OCI-LY7 (cell line): ENCODE data around the gene PGPEP1. TPM values are rescaled to one million over a fixed set of nuclear protein-coding genes. Genes with fewer than 3 reads are reported as not detected.
"Not testable (repeated sequence)": the region's sequence is repeated elsewhere in the genome, so short reads cannot be mapped to it uniquely, and the experiment has no call there.

Source experiments
- BruUV-seq: library from RNA; stranded (reverse); fragments of 400-500 nt; replicated peaks from 2 replicates; lab custom pipeline; 2021; lab: Mats Ljungman, UMichigan
- CTCF ChIA-PET: fragments of 300-600 bp; sonication (Branson Sonifier 250); formaldehyde crosslinking; loops from one replicate; lab custom pipeline; 2022; ENCODE audit warnings: antibody characterized with exemption; ENCODE audit not compliant: unreplicated experiment; lab: Charles Lee
- POLR2A ChIA-PET: fragments of 300-600 bp; sonication (Branson Sonifier 250); formaldehyde crosslinking; loops from one replicate; lab custom pipeline; 2022; ENCODE audit warnings: antibody characterized with exemption; lab: Charles Lee
- DNase-seq: peaks from one replicate; pipeline ENCODE4 v3.0.0-alpha.2; 2015; ENCODE audit warnings: low spot score
- H2AFZ ChIP-seq: fragments of 200-600 bp; sonication (generic), shearing (Covaris generic); 2 replicates; pipeline ENCODE4 v1.6.1; 2014; ENCODE audit warnings: mild to moderate bottlenecking, antibody characterized with exemption, low read length, moderate library complexity
- H3K27ac ChIP-seq: fragments of 200-600 bp; sonication (generic); 2 replicates; pipeline ENCODE4 v1.5.1; 2014; ENCODE audit warnings: mixed run types, low read depth, mild to moderate bottlenecking, moderate library complexity, low read length, inconsistent platforms; ENCODE audit not compliant: poor library complexity, severe bottlenecking
- H3K36me3 ChIP-seq: fragments of 200-600 bp; sonication (generic); 2 replicates; pipeline ENCODE4 v1.6.1; 2014; ENCODE audit warnings: mild to moderate bottlenecking, antibody characterized with exemption, low read length, moderate library complexity, mixed read lengths; ENCODE audit not compliant: insufficient read depth
- H3K4me1 ChIP-seq: fragments of 200-600 bp; sonication (generic); 2 replicates; pipeline ENCODE4 v1.5.1; 2014; ENCODE audit warnings: mild to moderate bottlenecking, low read length; ENCODE audit not compliant: insufficient read depth, poor library complexity, severe bottlenecking
- H3K4me2 ChIP-seq: fragments of 200-600 bp; sonication (generic); 2 replicates; pipeline ENCODE4 v1.6.1; 2014; ENCODE audit warnings: mild to moderate bottlenecking, low read length
- H3K4me3 ChIP-seq: fragments of 200-600 bp; sonication (generic); 2 replicates; pipeline ENCODE4 v1.5.1; 2014; ENCODE audit warnings: mild to moderate bottlenecking, low read depth, low read length; ENCODE audit not compliant: poor library complexity, severe bottlenecking
- H3K79me2 ChIP-seq: fragments of 200-600 bp; sonication (generic); 2 replicates; pipeline ENCODE4 v1.6.1; 2016; ENCODE audit warnings: low read depth, mild to moderate bottlenecking, low read length, moderate library complexity, mixed read lengths; ENCODE audit not compliant: insufficient read depth
- H3K9me2 ChIP-seq: fragments of 200-600 bp; sonication (generic); 2 replicates; pipeline ENCODE4 v1.6.1; 2016; ENCODE audit warnings: mild to moderate bottlenecking, low read length, mixed read lengths; ENCODE audit not compliant: insufficient read depth
- H3K9me3 ChIP-seq: fragments of 200-600 bp; sonication (generic); 2 replicates; pipeline ENCODE4 v1.6.1; 2014; ENCODE audit warnings: mild to moderate bottlenecking, mixed run types, low read length, mixed read lengths
- H4K20me1 ChIP-seq: fragments of 200-600 bp; sonication (generic); 2 replicates; pipeline ENCODE4 v1.6.1; 2014; ENCODE audit warnings: mild to moderate bottlenecking, antibody characterized with exemption, low read length, moderate library complexity, mixed read lengths; ENCODE audit not compliant: insufficient read depth
- EZH2phosphoT487 ChIP-seq: fragments of 200-600 bp; sonication (generic); IDR thresholded peaks from 2 replicates; pipeline ENCODE4 v1.6.1; 2018; ENCODE audit warnings: low read depth, borderline replicate concordance, mild to moderate bottlenecking, mixed run types, antibody characterized with exemption, low read length, moderate library complexity, mixed read lengths
- intact Hi-C: fragments of 100-400 bp; cut with micrococcal nuclease; formaldehyde crosslinking; loops from one replicate; pipeline ENCODE4 v1.10.0; 2022; ENCODE audit not compliant: unreplicated experiment
- total RNA-seq, 2 experiments: library from RNA; depleted of rRNA in 1 of 2; stranded (reverse); fragments of >200 nt in 1 of 2; shearing (Covaris generic) in 1 of 2; gene quantifications; 2 replicates each; pipeline ENCODE4 v1.2.3, GENCODE V29; 2014 to 2022
- TF ChIP-seq, protein P1 (sequence below): fragments of 200-600 bp; sonication (generic); conservative IDR thresholded peaks from 2 replicates; pipeline ENCODE4 v1.5.1; 2014; ENCODE audit warnings: mild to moderate bottlenecking, antibody characterized with exemption, low read length, moderate library complexity, mixed read lengths

The PGPEP1 gene
- total RNA-seq, 2 experiments from 2014 or later, result 15.2 to 44.1 TPM

DNA sequence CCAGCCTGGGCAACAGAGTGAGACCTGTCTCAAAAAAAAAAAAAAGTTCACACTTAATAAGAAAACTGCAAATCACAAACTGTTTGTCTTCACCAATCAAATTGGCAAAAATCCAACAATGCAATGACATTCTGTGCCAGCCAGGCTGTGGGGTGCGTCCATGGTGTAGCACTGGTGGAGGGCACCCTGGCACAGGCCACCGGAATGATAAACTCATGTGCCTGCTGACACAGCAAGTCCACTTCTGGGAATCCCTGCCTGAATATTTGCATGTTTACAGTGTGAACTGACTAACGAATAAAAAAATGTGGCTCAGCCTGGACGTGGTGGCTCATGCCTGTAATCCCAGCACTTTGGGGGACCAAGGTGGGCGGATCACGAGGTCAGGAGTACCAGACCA is 58.6 kb downstream of the PGPEP1 start:
- Histone ChIP-seq H3K4me3 (no peak overlapping the region), H3K9me3 (no peaks in the 10 kb centered on the region), H3K36me3 (no peaks in the 10 kb centered on the region), H3K9me2 (no peaks in the 10 kb centered on the region), H3K27ac (no peak overlapping the region), H3K4me2 (no peak overlapping the region), H4K20me1 (no peaks in the 10 kb centered on the region), H3K79me2 (no peaks in the 10 kb centered on the region), H2AFZ (no peak overlapping the region), H3K4me1 (peaks cover 59% of the 10 kb centered on the region)
- no peak for TF ChIP-seq EZH2phosphoT487
- TF ChIP-seq, protein P1, sequence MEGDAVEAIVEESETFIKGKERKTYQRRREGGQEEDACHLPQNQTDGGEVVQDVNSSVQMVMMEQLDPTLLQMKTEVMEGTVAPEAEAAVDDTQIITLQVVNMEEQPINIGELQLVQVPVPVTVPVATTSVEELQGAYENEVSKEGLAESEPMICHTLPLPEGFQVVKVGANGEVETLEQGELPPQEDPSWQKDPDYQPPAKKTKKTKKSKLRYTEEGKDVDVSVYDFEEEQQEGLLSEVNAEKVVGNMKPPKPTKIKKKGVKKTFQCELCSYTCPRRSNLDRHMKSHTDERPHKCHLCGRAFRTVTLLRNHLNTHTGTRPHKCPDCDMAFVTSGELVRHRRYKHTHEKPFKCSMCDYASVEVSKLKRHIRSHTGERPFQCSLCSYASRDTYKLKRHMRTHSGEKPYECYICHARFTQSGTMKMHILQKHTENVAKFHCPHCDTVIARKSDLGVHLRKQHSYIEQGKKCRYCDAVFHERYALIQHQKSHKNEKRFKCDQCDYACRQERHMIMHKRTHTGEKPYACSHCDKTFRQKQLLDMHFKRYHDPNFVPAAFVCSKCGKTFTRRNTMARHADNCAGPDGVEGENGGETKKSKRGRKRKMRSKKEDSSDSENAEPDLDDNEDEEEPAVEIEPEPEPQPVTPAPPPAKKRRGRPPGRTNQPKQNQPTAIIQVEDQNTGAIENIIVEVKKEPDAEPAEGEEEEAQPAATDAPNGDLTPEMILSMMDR, result no peak
- BruUV-seq, result no TSS peak
- intact Hi-C loops, result no loop called here
- POLR2A ChIA-PET, result no interaction called here
- DNase-seq, result no peak
- CTCF ChIA-PET, result no interaction called here

DNA sequence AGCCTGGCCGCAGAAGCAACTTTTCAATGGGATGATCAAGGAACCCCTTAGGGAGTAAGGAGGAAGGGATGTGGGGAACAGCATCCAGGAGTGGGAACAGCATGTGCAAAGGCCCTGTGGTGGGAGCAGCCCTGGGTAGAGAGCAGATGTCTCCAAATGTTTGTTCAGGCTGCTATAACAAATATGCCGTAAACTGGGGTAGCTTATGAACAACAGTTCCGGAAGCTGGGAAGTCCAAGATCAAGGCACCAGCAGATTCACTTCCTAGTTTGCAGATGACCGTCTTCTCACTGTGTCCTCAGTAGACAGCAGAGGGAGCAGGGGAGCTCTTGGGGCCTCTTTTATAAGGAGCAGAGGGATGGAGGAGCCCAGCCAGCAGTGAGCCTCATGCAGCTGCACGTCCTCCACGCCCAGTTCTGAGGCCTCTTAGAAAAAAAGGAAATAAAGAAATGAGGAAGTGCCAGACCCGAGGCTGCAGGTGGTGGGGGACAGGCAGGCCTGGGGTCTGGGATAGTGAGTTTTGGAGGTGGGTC is 61.2 kb downstream of the PGPEP1 start:
- no peak for TF ChIP-seq EZH2phosphoT487
- TF ChIP-seq, protein P1, result peak; percentile 78
- ChIA-PET POLR2A (interaction anchor here (0.6 to 0.8 kb wide), 2 partner anchors 110 to 122 kb away, joined by 3 read pairs; no protein-coding TSS in a partner anchor), CTCF (no interaction called here)
- intact Hi-C loops, result loop anchor here (2.0 kb wide), 1 partner anchor 53 kb away; no protein-coding TSS in a partner anchor
- H3K9me2 ChIP-seq, result no peaks in the 10 kb centered on the region
- H2AFZ ChIP-seq, result peak overlapping the region; percentile 68
- no peaks in the 10 kb centered on the region for H3K9me3 ChIP-seq
- BruUV-seq, result no TSS peak
- H4K20me1 ChIP-seq, result no peaks in the 10 kb centered on the region
- peak overlapping the region; percentile 75 for H3K27ac ChIP-seq
- peak overlapping the region; percentile 66 for H3K4me2 ChIP-seq
- no peaks in the 10 kb centered on the region for H3K79me2 ChIP-seq
- peak; percentile 96 for DNase-seq
- H3K4me3 ChIP-seq, result peak overlapping the region; percentile 56
- H3K36me3 ChIP-seq, result no peaks in the 10 kb centered on the region
- peaks cover 58% of the 10 kb centered on the region for H3K4me1 ChIP-seq

DNA sequence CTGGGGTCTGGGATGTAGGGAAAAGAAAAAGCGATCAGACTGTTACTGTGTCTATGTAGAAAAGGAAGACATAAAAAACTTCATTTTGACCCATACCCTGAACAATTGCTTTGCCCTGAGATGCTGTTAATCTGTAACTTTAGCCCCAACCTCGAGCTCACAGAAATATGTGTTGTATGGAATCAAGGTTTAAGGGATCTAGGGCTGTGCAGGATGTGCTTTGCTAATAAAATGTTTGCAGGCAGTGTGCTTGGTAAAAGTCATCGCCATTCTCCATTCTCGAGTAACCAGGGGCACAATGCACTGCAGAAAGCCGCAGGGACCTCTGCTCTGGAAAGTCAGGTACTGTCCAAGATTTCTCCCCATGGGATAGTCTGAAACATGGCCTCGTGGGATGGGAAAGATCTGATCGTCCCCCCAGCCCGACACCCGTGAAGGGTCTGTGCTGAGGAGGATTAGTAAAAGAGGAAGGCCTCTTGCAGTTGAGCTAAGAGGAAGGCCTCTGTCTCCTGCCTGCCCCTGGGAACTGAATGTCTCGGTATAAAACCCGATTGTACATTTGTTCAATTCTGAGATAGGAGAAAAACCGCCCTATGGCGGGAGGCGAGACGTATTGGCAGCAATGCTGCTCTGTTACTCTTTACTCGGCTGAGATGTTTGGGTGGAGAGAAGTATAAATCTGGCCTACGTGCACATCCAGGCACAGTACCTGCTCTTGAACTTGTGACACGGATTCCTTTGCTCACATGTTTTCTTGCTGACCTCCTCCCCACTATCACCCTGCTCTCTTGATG is 62.3 kb downstream of the PGPEP1 start:
- Histone ChIP-seq H3K4me3 (peak overlapping the region; percentile 56), H3K27ac (peak overlapping the region; percentile 75), H3K4me1 (peaks cover 48% of the 10 kb centered on the region), H2AFZ (peak overlapping the region; percentile 52), H3K4me2 (peak overlapping the region; percentile 66)
- CTCF ChIA-PET, DNase-seq, H3K79me2 ChIP-seq, H4K20me1 ChIP-seq, H3K9me3 ChIP-seq, H3K9me2 ChIP-seq, H3K36me3 ChIP-seq, POLR2A ChIA-PET, BruUV-seq: not testable (repeated sequence)
- intact Hi-C loops, result loop anchor here (2.0 kb wide), 1 partner anchor 54 kb away; no protein-coding TSS in a partner anchor

DNA sequence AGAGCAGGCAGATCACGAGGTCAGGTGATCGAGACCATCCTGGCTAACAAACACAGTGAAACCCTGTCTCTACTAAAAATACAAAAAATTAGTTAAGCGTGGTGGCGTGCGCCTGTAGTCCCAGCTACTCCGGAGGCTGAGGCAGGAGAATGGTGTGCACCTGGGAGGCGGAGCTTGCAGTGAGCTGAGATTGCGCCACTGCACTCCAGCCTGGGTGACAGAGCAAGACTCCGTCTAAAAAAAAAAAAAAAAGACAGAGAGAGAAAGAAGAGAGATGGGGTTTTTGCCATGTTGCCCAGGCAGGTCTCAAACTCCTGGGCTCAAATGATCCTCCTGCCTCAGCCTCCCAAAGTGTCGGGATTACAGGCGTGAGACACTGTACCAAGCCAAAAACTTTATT is 65.4 kb downstream of the PGPEP1 start:
- H3K27ac ChIP-seq, H2AFZ ChIP-seq, H3K9me3 ChIP-seq, DNase-seq, CTCF ChIA-PET, H3K9me2 ChIP-seq, H3K79me2 ChIP-seq, H3K4me3 ChIP-seq, intact Hi-C loops, BruUV-seq, H3K4me2 ChIP-seq, H4K20me1 ChIP-seq, H3K36me3 ChIP-seq: not testable (repeated sequence)
- H3K4me1 ChIP-seq, result peaks cover 49% of the 10 kb centered on the region
- POLR2A ChIA-PET, result interaction anchor here (1.0 kb wide), 1 partner anchor 80 kb away, joined by 4 read pairs; no protein-coding TSS in a partner anchor
